HL-60/S4 (cell line): ENCODE data around the gene VDAC2.

Experiments
- in situ Hi-C: fragments of 300-500 bp; cut with MboI; formaldehyde crosslinking; loops from 2 replicates; pipeline ENCODE4 v1.14.3; 2022; ENCODE audit warnings: low sequenced_read_pairs

Gene VDAC2

GRCh38 chr10:75245354-75246250, 35.0 kb downstream of the VDAC2 start:
- in situ Hi-C loops, result loop anchor here (25.0 kb wide), 1 partner anchor 983 kb away; no protein-coding TSS in a partner anchor

GRCh38 chr10:75246506-75246905, 35.9 kb downstream of the VDAC2 start:
- in situ Hi-C loops, result loop anchor here (25.0 kb wide), 1 partner anchor 984 kb away; no protein-coding TSS in a partner anchor

DNA sequence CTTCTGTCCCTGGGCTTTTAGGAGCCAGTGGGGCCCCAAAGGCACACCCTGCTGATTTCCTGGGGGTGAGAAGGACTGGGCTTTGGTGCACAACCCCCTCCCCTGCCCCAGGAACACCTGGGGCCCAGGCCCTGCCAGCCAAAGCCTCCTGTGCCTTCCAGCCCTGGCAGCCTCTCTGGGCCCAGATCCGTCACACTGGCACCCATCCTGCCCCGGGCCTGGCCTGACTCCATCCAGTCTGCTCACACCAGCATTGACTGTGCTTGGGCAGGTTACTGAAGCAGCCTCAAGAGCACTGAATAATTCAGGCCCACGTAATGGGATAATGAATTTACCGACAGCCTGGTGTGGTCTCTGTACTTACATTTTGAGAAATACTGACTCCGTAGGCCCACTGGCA, 37.2 kb downstream of the VDAC2 start:
- in situ Hi-C loops, result loop anchor here (25.0 kb wide), 1 partner anchor 985 kb away; no protein-coding TSS in a partner anchor

GRCh38 chr10:75250934-75251333, 40.3 kb downstream of the VDAC2 start:
- in situ Hi-C loops, result no loop called here

DNA sequence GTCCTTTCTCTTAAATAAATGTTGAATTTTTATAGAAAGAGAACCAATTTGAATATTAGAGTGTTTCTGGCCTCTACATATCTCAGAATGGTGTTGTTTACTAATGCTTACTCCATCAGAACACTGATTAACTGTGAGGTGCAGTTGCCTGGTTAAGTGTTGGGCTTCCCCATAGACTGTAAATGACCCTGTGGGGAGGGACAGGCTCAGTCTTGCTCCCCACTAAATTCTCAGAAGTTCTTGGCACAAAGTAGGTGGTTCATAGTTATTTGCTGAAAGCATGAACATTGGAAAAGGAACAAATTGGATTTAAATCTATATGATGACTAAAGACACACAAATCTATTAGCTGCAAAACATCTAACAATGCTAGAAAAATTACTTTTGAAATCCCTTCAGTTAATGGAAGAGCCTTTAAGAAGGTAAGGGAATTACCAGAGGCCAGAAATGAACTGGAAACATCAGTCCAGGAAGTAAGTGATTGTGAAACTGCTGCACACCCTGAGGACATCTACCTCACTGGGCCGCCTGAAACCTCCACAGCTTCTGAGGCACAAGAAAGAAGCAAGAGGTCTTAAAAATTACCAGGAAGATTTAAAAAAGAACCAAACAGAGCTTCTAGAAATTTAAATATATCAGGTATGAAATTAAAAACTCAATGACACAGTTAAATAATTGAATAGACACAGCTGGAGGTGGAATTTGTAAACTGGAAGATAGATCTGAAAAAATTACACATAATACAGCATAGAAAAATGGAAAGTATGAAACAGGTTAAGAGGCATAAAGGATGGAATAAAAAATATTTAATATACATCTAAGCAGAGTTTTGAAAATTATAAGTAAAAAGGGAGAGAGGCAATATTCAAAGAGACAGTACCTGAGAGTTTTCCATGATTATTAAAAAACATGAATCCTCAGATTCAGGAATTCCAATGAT, 43.0 kb downstream of the VDAC2 start:
- in situ Hi-C loops, result no loop called here

GRCh38 chr10:75254739-75255138, 44.1 kb downstream of the VDAC2 start:
- in situ Hi-C loops, result no loop called here

- in situ Hi-C loops, result no loop called here
Measured at GRCh38 chr10:75260990-75261389, 50.4 kb downstream of the VDAC2 start.

GRCh38 chr10:75261813-75262705, 51.5 kb downstream of the VDAC2 start:
- in situ Hi-C loops, result no loop called here

DNA sequence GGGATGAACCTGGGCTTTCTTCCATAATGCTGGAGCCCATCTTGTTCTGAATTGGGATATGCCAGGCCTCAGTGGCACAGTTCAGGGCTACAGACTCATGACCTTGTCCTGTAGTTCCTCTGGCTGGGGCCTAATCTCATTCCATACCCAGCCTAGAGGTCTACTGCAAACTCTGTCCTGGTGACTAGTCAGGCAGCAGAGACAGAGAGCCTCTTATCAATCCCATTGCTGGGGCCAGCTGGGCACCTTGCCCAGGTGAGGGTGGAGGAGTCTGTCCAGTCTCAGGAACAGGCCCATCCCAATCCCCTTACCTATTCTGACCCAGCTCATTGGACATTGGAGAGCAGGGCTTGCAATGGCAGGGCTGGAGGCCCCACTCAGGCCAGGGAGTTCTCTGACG, 53.2 kb downstream of the VDAC2 start:
- in situ Hi-C loops, result no loop called here

- in situ Hi-C loops, result no loop called here
Measured at GRCh38 chr10:75265856-75266255, 55.3 kb downstream of the VDAC2 start.

DNA sequence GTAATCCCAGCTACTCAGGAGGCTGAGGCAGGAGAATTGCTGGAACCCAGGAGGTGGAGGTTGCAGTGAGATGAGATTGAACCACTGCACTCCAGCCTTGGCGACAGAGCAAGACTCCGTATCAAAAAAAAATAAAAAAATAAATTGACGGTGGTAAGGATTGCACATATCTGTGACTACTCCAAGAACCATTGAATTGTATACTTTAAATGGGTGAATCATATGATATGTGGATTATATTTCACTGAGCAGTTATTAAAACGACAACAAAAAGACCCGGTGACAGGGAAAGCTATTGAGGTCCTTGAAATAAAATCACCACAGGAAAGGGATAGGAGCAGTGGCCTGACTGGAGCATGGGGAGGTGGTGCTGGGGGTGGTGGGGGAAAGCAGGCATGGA, 56.3 kb downstream of the VDAC2 start:
- in situ Hi-C loops, result no loop called here

- in situ Hi-C loops, result no loop called here
Measured at GRCh38 chr10:75269605-75270004, 59.0 kb downstream of the VDAC2 start.

- in situ Hi-C loops, result no loop called here
Measured at GRCh38 chr10:75272094-75272493, 61.5 kb downstream of the VDAC2 start.

DNA sequence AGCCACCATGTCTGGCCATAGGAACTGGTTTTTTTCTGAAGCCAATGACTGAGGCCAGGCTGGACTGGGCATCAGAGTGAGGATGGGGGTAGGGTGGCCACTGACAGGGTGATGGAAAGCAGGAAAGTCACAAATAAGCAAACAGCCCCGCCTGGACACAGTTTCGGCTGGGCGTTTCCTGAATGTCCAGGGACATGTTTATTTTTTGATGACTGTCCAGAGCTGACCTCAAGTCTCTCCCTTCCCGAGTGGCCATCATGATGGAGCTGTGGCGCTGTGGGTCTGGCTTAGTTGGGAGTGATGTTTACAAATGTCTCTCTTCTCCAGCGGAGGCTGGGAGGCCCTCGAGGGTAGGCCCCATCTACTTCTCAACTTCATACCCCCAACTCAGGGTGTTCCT, 62.3 kb downstream of the VDAC2 start:
- in situ Hi-C loops, result no loop called here

- in situ Hi-C loops, result no loop called here
Measured at GRCh38 chr10:75276069-75276872, 65.7 kb downstream of the VDAC2 start.

DNA sequence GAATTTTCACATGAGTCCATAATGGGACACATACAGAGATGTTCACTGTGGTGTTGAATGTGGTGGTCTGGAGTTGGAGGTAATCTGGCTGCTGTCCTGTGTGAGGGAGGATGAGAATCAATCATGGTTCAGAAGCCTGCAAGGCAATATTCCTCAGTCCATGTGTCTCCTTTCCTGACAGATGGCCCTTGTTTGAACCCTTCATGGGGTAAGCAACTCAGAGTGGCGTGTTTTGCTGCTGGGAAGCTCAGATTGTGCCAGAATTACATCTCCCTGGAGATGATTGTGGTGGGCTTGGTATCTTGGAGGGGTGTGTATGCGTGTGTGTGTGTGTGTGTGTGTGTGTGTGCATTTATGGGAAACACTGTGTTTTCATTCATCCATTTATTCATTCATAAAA, 69.6 kb downstream of the VDAC2 start:
- in situ Hi-C loops, result no loop called here
